ENCODE results near the gene DPT. TPM values are rescaled to one million over a fixed set of nuclear protein-coding genes. Genes with fewer than 3 reads are reported as not detected.

DPT gene
- polyA plus RNA-seq, 3 donors: not detected

- Mint-ChIP-seq H3K4me1 (no peaks in the 10 kb centered on the region), H3K27ac (no peak overlapping the region), H3K27me3 (ENCODE audit: low read depth in 3 of 3) (peaks cover 0 to 2% (median 1%) of the 10 kb centered on the region in 3 donors), H3K4me3 (no peak overlapping the region), H3K36me3 (no peaks in the 10 kb centered on the region), H3K9me3 (peaks cover 0 to 13% (median 4%) of the 10 kb centered on the region in 7 donors)
- Histone ChIP-seq H3K9me3 (replicated peaks in 1 of 2; ENCODE audit: control insufficient read depth in 1 of 2, insufficient read depth in 1 of 2, low read length in 2 of 2) (peaks cover 0 to 6% of the 10 kb centered on the region in 2 donors), H3K4me1 (ENCODE audit: control insufficient read depth in 1 of 2, insufficient read depth in 2 of 2, low read length in 2 of 2) (no peaks in the 10 kb centered on the region), H3K27ac (ENCODE audit: low read depth in 1 of 2, low read length in 2 of 2) (no peak overlapping the region), H4K20me1 (ENCODE audit: insufficient read depth, low read length) (no peaks in the 10 kb centered on the region), H3K4me2 (replicated peaks; ENCODE audit: extremely low read depth, low read length, poor library complexity, severe bottlenecking) (no peak overlapping the region), H3K27me3 (ENCODE audit: control insufficient read depth in 2 of 2, insufficient read depth in 2 of 2, low read length in 2 of 2) (no peaks in the 10 kb centered on the region), H3K4me3 (replicated peaks in 1 of 3; ENCODE audit: low read depth in 2 of 3, low read length in 3 of 3) (no peak overlapping the region), H2AFZ (ENCODE audit: insufficient read depth, low read depth, low read length, poor library complexity, severe bottlenecking) (no peak overlapping the region), H3K9ac (ENCODE audit: insufficient read depth, low read length, poor library complexity, severe bottlenecking) (no peak overlapping the region), H3K36me3 (replicated peaks in 1 of 2; ENCODE audit: control insufficient read depth in 1 of 2, insufficient read depth in 2 of 2, low read length in 2 of 2) (no peaks in the 10 kb centered on the region), H3K79me2 (ENCODE audit: insufficient read depth, low read length) (no peaks in the 10 kb centered on the region)
- no peak for TF ChIP-seq CTCF (IDR thresholded peaks at IDR 0.05)
- DNase-seq: no peak
- WGBS (ENCODE audit: insufficient coverage): 100% methylated on average over 2 of the region's 2 CpGs
- intact Hi-C loops (cut with micrococcal nuclease): no loop called here
These were observed 42.3 kb downstream of the DPT start for GRCh38 chr1:168686666-168687065.

- H3K27ac Mint-ChIP-seq: no peak overlapping the region
- Histone ChIP-seq H3K27me3 (ENCODE audit: control insufficient read depth in 2 of 2, insufficient read depth in 2 of 2, low read length in 2 of 2) (no peaks in the 10 kb centered on the region), H3K79me2 (ENCODE audit: insufficient read depth, low read length) (no peaks in the 10 kb centered on the region), H3K4me2 (replicated peaks; ENCODE audit: extremely low read depth, low read length, poor library complexity, severe bottlenecking) (no peak overlapping the region), H3K4me1 (ENCODE audit: control insufficient read depth in 1 of 2, insufficient read depth in 2 of 2, low read length in 2 of 2) (no peaks in the 10 kb centered on the region), H3K9ac (ENCODE audit: insufficient read depth, low read length, poor library complexity, severe bottlenecking) (no peak overlapping the region), H3K4me3 (replicated peaks in 1 of 3; ENCODE audit: low read depth in 2 of 3, low read length in 3 of 3) (no peak overlapping the region), H3K36me3 (replicated peaks in 1 of 2; ENCODE audit: control insufficient read depth in 1 of 2, insufficient read depth in 2 of 2, low read length in 2 of 2) (no peaks in the 10 kb centered on the region), H3K27ac (ENCODE audit: low read depth in 1 of 2, low read length in 2 of 2) (no peak overlapping the region), H2AFZ (ENCODE audit: insufficient read depth, low read depth, low read length, poor library complexity, severe bottlenecking) (no peak overlapping the region), H4K20me1 (ENCODE audit: insufficient read depth, low read length) (no peaks in the 10 kb centered on the region), H3K9me3 (replicated peaks in 1 of 2; ENCODE audit: control insufficient read depth in 1 of 2, insufficient read depth in 1 of 2, low read length in 2 of 2) (peaks cover 0 to 6% of the 10 kb centered on the region in 2 donors)
- H3K36me3 Mint-ChIP-seq: no peaks in the 10 kb centered on the region
- WGBS (ENCODE audit: insufficient coverage): 100% methylated on average over 1 of the region's 1 CpG
- intact Hi-C loops (cut with micrococcal nuclease): no loop called here
- no peaks in the 10 kb centered on the region for H3K4me1 Mint-ChIP-seq
- no peak for TF ChIP-seq CTCF (IDR thresholded peaks at IDR 0.05)
- H3K4me3 Mint-ChIP-seq: no peak overlapping the region
- no peak for DNase-seq
- H3K9me3 Mint-ChIP-seq: peaks cover 3 to 26% (median 15%) of the 10 kb centered on the region in 7 donors
- peaks cover 0 to 4% (median 0%) of the 10 kb centered on the region in 3 donors for H3K27me3 Mint-ChIP-seq (ENCODE audit: low read depth in 3 of 3)
These were observed 45.1 kb downstream of the DPT start for GRCh38 chr1:168683871-168684270.

All from CD14-positive monocyte (primary cell).